GM12878 (cell line): Measurements from ENCODE around the gene TMEM196. TPM values are rescaled to one million over a fixed set of nuclear protein-coding genes. Genes with fewer than 3 reads are reported as not detected.

ENCODE experiments used
- ATF3 ChIP-seq: IDR thresholded peaks from 2 replicates; pipeline ENCODE4 v1.6.1; 2011; ENCODE audit warnings: low read depth, mild to moderate bottlenecking, low read length, moderate library complexity, borderline replicate concordance; ENCODE audit errors: extremely low read depth
- ATF7 ChIP-seq: fragments of 450-650 bp; IDR thresholded peaks from 2 replicates; pipeline ENCODE4 v1.6.1; 2016; ENCODE audit warnings: low read depth, mild to moderate bottlenecking
- BCLAF1 ChIP-seq: fragments of 450-650 bp; IDR thresholded peaks from 2 replicates; pipeline ENCODE4 v1.6.1; 2017; ENCODE audit warnings: antibody characterized with exemption, mild to moderate bottlenecking, moderate library complexity
- CHD2 ChIP-seq: IDR thresholded peaks from 2 replicates; pipeline ENCODE4 v1.6.1; 2011; ENCODE audit warnings: low read depth, low read length, improper control_type of control experiment, borderline replicate concordance
- HDAC2 ChIP-seq: fragments of 200-600 bp; sonication (generic); IDR thresholded peaks from 2 replicates; pipeline ENCODE4 v1.6.1; 2017
- MAX ChIP-seq: IDR thresholded peaks from 2 replicates; pipeline ENCODE4 v1.6.1; 2012; ENCODE audit warnings: low read depth, low read length, improper control_type of control experiment
- MTA3 ChIP-seq: IDR thresholded peaks from 2 replicates; pipeline ENCODE4 v1.6.1; 2012; ENCODE audit warnings: low read length, inconsistent platforms, borderline replicate concordance
- POU2F2 ChIP-seq: IDR thresholded peaks from 3 replicates; pipeline ENCODE4 v1.6.1; 2011; ENCODE audit warnings: low read depth, mild to moderate bottlenecking, low read length, borderline replicate concordance
- RELB ChIP-seq: fragments of 450-650 bp; IDR thresholded peaks from 2 replicates; pipeline ENCODE4 v1.6.1; 2017; ENCODE audit warnings: low read depth, mild to moderate bottlenecking, moderate library complexity
- SMAD1 ChIP-seq: fragments of 450-650 bp; IDR thresholded peaks from 2 replicates; pipeline ENCODE4 v1.6.1; 2018; ENCODE audit warnings: mild to moderate bottlenecking, low read depth; ENCODE audit not compliant: partially characterized antibody
- SPI1 ChIP-seq: IDR thresholded peaks from 2 replicates; pipeline ENCODE4 v1.6.1; 2011; ENCODE audit warnings: low read depth, mild to moderate bottlenecking, low read length, moderate library complexity, borderline replicate concordance; ENCODE audit not compliant: insufficient read depth
- SREBF1 ChIP-seq: IDR thresholded peaks from 2 replicates; pipeline ENCODE4 v1.6.1; 2012; ENCODE audit warnings: mild to moderate bottlenecking, low read length
- SUPT20H ChIP-seq: IDR thresholded peaks from 2 replicates; pipeline ENCODE4 v1.6.1; 2011; ENCODE audit warnings: low read depth, mild to moderate bottlenecking, low read length, moderate library complexity, borderline replicate concordance; ENCODE audit not compliant: control insufficient read depth
- TBL1XR1 ChIP-seq: IDR thresholded peaks from 2 replicates; pipeline ENCODE4 v1.6.1; 2012; ENCODE audit warnings: low read depth, low read length, improper control_type of control experiment
- USF1 ChIP-seq: IDR thresholded peaks from 2 replicates; pipeline ENCODE4 v1.6.1; 2011; ENCODE audit warnings: borderline replicate concordance, low read depth, mild to moderate bottlenecking, moderate library complexity, mixed read lengths, low read length; ENCODE audit not compliant: insufficient read depth; ENCODE audit errors: extremely low read length
- ZBED1 ChIP-seq: IDR thresholded peaks from 2 replicates; pipeline ENCODE4 v1.6.1; 2016; ENCODE audit warnings: borderline replicate concordance
- ZNF592 ChIP-seq: fragments of 450-650 bp; IDR thresholded peaks from 2 replicates; pipeline ENCODE4 v1.6.1; 2017; ENCODE audit warnings: mild to moderate bottlenecking, moderate library complexity
- polyA plus RNA-seq, 11 experiments: library from polyadenylated mRNA; depleted of rRNA in 4 of 11; unstranded in 6 of 11; stranded (reverse) in 5 of 11; fragments of >200 nt; fragmentation: Nextera tagmentation in 4 of 11; fragmentation: Illumina TruSeq in 1 of 11; extraction: Ambion mirVana in 4 of 11; extraction: Trizol in 1 of 11; gene quantifications; 1 replicate in 1 of 11; 2 replicates in 10 of 11; pipeline versions ENCODE4 v1.2.1 to v1.2.3, GENCODE V29; 2011 to 2016; ENCODE audit warnings: inconsistent platforms in 2 of 11, missing spikeins in 2 of 11, low read depth in 1 of 11
- total RNA-seq, 4 experiments: library from RNA; depleted of rRNA in 3 of 4; stranded (reverse); fragments of >200 nt in 3 of 4; fragmentation: Illumina TruSeq in 1 of 4; extraction: Trizol in 1 of 4; gene quantifications; 2 replicates each; pipeline versions ENCODE4 v1.2.1 to v1.2.3, GENCODE V29; 2013 to 2021

Gene TMEM196
- total and polyA plus RNA-seq, 10 of the 15 experiments (the other 5 are each of a cell fraction or from before 2014, with no cell fraction given): 0.04 TPM; not detected in 9

GRCh38 chr7:19708397-19709248, 64.8 kb downstream of the TMEM196 start, which contains the start of gene POLR1F (continued):
- TF ChIP-seq RELB: peak; percentile 99
- TF ChIP-seq SPI1: no peak
- peak; percentile 62; the same call in 1 of the 2 replicates for TF ChIP-seq CHD2
- no peak for TF ChIP-seq SUPT20H
- TF ChIP-seq MAX: peak; percentile 92
- TF ChIP-seq ZNF592: no peak
- no peak for TF ChIP-seq ZBED1
- TF ChIP-seq ATF7: peak; percentile 42; the same call in 1 of the 2 replicates
- no peak for TF ChIP-seq HDAC2
- peak; percentile 78 for TF ChIP-seq TBL1XR1
- no peak for TF ChIP-seq SREBF1
- no peak for TF ChIP-seq SMAD1
- peak; percentile 85; the same call in 1 of the 2 replicates for TF ChIP-seq ATF3
- TF ChIP-seq BCLAF1: no peak
- TF ChIP-seq USF1: no peak
- TF ChIP-seq MTA3: no peak
- TF ChIP-seq POU2F2: peak; percentile 86
